ENCODE measurements around the gene PRKN.

GRCh38 chr6:161798844-161799394 lies 928.6 kb downstream of the PRKN start:
- TF ChIP-seq CTCF (IDR thresholded peaks at IDR 0.05; ENCODE audit: poor library complexity) (no peak), EZH2 (IDR thresholded peaks at IDR 0.05; ENCODE audit: borderline replicate concordance) (no peak)
